ENCODE data around the gene SLC28A1.

DNA sequence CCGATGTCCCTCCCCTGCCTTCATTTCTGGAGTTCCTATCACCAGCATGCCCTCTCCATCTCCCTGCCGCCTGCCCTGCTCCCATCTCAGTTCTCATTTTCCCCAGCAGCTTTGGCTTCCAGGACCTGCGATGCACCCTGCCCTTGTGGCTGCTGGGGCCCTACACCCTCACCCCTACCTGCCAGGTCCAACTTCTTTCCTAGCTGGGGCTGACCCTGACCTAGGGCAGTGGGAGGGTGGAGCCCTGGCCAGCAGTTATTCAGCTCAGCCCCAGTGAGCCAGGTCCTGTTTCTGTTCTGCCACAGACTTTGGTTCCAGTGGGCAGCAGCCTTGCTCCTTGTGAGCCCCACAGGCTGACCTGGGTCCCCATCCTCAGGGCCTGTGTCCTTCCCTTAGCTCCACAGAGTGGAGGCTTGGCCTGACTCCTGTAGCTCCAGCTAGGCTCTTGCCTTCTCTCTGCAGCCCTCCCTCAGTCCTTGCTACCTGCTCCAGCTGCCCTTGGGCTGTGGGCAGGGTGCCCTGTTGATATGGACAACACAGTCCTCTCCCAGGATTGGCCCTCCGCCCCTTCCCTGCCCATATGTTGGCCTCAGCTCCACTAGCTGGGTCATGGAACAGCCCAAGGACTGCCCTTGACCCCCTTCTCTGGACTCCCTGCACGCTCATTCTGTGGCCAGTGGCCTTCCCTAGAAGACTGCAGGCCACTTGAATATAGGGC, 62.5 kb downstream of the SLC28A1 start:
- TF ChIP-seq, protein P1, sequence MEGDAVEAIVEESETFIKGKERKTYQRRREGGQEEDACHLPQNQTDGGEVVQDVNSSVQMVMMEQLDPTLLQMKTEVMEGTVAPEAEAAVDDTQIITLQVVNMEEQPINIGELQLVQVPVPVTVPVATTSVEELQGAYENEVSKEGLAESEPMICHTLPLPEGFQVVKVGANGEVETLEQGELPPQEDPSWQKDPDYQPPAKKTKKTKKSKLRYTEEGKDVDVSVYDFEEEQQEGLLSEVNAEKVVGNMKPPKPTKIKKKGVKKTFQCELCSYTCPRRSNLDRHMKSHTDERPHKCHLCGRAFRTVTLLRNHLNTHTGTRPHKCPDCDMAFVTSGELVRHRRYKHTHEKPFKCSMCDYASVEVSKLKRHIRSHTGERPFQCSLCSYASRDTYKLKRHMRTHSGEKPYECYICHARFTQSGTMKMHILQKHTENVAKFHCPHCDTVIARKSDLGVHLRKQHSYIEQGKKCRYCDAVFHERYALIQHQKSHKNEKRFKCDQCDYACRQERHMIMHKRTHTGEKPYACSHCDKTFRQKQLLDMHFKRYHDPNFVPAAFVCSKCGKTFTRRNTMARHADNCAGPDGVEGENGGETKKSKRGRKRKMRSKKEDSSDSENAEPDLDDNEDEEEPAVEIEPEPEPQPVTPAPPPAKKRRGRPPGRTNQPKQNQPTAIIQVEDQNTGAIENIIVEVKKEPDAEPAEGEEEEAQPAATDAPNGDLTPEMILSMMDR (IDR thresholded peaks at IDR 0.05), result no peak
- TF ChIP-seq ZFX (IDR thresholded peaks at IDR 0.05; ENCODE audit: borderline replicate concordance), result no peak

Measured in 22Rv1 (cell line).